Right atrium auricular region (tissue), 2 donors: Measurements from ENCODE around the gene TOPAZ1. TPM values are rescaled to one million over a fixed set of nuclear protein-coding genes. Genes with fewer than 3 reads are reported as not detected.

Experiments
- DNase-seq: peaks from one replicate; pipeline ENCODE4 v3.0.0-alpha.2; 2019; ENCODE audit warnings: low spot score
- H3K27ac ChIP-seq, 2 donors: fragments of 200-600 bp; sonication (generic); 1 replicate in 1 of 2; 2 replicates in 1 of 2; pipeline ENCODE4 v1.5.1; 2016 to 2019
- H3K27me3 ChIP-seq, 2 donors: fragments of 200-600 bp; sonication (generic); one replicate each; pipeline versions ENCODE4 v1.5.1 to v1.6.0; 2017 to 2019
- H3K36me3 ChIP-seq: fragments of 200-600 bp; sonication (generic); one replicate; pipeline ENCODE4 v1.5.1; 2016
- H3K4me1 ChIP-seq, 2 donors: fragments of 200-600 bp; sonication (generic); one replicate each; pipeline versions ENCODE4 v1.5.1 to v1.6.0; 2017 to 2019
- H3K4me3 ChIP-seq, 2 donors: fragments of 200-600 bp; sonication (generic); 1 replicate in 1 of 2; 2 replicates in 1 of 2; pipeline ENCODE4 v1.5.1; 2017 to 2019; ENCODE audit warnings: mild to moderate bottlenecking in 1 of 2, moderate library complexity in 1 of 2
- H3K9me3 ChIP-seq, 2 donors: fragments of 200-600 bp; sonication (generic); one replicate each; pipeline ENCODE4 v1.5.1; 2019
- total RNA-seq, 2 donors: library from RNA; depleted of rRNA; stranded (reverse); fragments of >200 nt; gene quantifications; one replicate each; pipeline ENCODE4 v1.1.0, GENCODE V29; 2016
- TF ChIP-seq, protein P1 (sequence below), 2 donors: fragments of 200-600 bp; sonication (generic); IDR thresholded peaks; one replicate each; pipeline ENCODE4 v1.5.1; 2019; ENCODE audit warnings: antibody characterized with exemption in 2 of 2

TOPAZ1 gene
- total RNA-seq, 2 donors from 2014 or later, result not detected

DNA sequence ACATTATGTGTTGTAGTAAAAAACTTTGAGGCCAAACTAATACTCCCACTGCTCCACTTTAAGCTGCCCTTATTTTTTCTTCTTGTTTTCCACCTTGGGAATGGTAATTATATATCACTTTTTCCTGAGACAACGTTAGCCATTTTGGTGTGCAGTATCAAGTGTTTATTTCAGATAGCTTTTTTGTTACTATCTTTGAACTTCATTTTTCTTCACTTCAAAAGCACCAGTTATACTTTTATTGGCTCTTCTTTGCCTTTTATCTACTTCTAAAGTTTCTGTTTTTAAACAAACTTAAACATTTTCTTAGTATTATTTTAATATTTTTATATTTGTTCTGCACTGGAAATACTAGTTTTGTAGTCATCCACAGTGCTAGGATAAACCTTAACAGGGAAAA is 6.5 kb downstream of the TOPAZ1 start:
- H3K27me3 ChIP-seq, result no peaks in the 10 kb centered on the region
- H3K36me3 ChIP-seq, result no peaks in the 10 kb centered on the region
- no peaks in the 10 kb centered on the region for H3K4me1 ChIP-seq
- H3K27ac ChIP-seq, result no peak overlapping the region
- DNase-seq, result no peak
- no peak overlapping the region for H3K4me3 ChIP-seq
- TF ChIP-seq, protein P1, sequence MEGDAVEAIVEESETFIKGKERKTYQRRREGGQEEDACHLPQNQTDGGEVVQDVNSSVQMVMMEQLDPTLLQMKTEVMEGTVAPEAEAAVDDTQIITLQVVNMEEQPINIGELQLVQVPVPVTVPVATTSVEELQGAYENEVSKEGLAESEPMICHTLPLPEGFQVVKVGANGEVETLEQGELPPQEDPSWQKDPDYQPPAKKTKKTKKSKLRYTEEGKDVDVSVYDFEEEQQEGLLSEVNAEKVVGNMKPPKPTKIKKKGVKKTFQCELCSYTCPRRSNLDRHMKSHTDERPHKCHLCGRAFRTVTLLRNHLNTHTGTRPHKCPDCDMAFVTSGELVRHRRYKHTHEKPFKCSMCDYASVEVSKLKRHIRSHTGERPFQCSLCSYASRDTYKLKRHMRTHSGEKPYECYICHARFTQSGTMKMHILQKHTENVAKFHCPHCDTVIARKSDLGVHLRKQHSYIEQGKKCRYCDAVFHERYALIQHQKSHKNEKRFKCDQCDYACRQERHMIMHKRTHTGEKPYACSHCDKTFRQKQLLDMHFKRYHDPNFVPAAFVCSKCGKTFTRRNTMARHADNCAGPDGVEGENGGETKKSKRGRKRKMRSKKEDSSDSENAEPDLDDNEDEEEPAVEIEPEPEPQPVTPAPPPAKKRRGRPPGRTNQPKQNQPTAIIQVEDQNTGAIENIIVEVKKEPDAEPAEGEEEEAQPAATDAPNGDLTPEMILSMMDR (IDR thresholded peaks at IDR 0.05), result no peak
- peaks cover 0 to 21% of the 10 kb centered on the region in 2 donors for H3K9me3 ChIP-seq

GRCh38 chr3:44252332-44252959 is 10.8 kb downstream of the TOPAZ1 start:
- TF ChIP-seq, protein P1 (IDR thresholded peaks at IDR 0.05), result no peak
- H3K27ac ChIP-seq, result no peak overlapping the region
- no peaks in the 10 kb centered on the region for H3K4me1 ChIP-seq
- H3K27me3 ChIP-seq, result no peaks in the 10 kb centered on the region
- peaks cover 0 to 20% of the 10 kb centered on the region in 2 donors for H3K9me3 ChIP-seq
- H3K4me3 ChIP-seq, result no peak overlapping the region
- no peaks in the 10 kb centered on the region for H3K36me3 ChIP-seq
- DNase-seq, result no peak

- Histone ChIP-seq H3K4me3 (no peak overlapping the region), H3K27me3 (no peaks in the 10 kb centered on the region), H3K4me1 (no peaks in the 10 kb centered on the region), H3K9me3 (no peaks in the 10 kb centered on the region), H3K36me3 (no peaks in the 10 kb centered on the region), H3K27ac (no peak overlapping the region)
- TF ChIP-seq, protein P1 (IDR thresholded peaks at IDR 0.05), result no peak
- DNase-seq, result no peak
Measured at GRCh38 chr3:44259404-44259803, 17.7 kb downstream of the TOPAZ1 start.

- Histone ChIP-seq H3K36me3 (no peaks in the 10 kb centered on the region), H3K27ac (no peak overlapping the region), H3K4me3 (no peak overlapping the region), H3K4me1 (no peaks in the 10 kb centered on the region), H3K27me3 (no peaks in the 10 kb centered on the region), H3K9me3 (no peaks in the 10 kb centered on the region)
- TF ChIP-seq, protein P1 (IDR thresholded peaks at IDR 0.05), result no peak
- DNase-seq, result no peak
Measured at GRCh38 chr3:44264146-44264545, 22.5 kb downstream of the TOPAZ1 start.

GRCh38 chr3:44265815-44266214 is 24.1 kb downstream of the TOPAZ1 start:
- no peak overlapping the region for H3K4me3 ChIP-seq
- no peaks in the 10 kb centered on the region for H3K36me3 ChIP-seq
- H3K4me1 ChIP-seq, result no peaks in the 10 kb centered on the region
- TF ChIP-seq, protein P1 (IDR thresholded peaks at IDR 0.05), result no peak
- H3K9me3 ChIP-seq, result no peaks in the 10 kb centered on the region
- DNase-seq, result no peak
- H3K27me3 ChIP-seq, result no peaks in the 10 kb centered on the region
- H3K27ac ChIP-seq, result no peak overlapping the region

- no peak overlapping the region for H3K27ac ChIP-seq
- no peaks in the 10 kb centered on the region for H3K36me3 ChIP-seq
- no peaks in the 10 kb centered on the region for H3K9me3 ChIP-seq
- no peaks in the 10 kb centered on the region for H3K27me3 ChIP-seq
- TF ChIP-seq, protein P1 (IDR thresholded peaks at IDR 0.05), result no peak
- H3K4me3 ChIP-seq, result no peak overlapping the region
- no peak for DNase-seq
- no peaks in the 10 kb centered on the region for H3K4me1 ChIP-seq
Measured at GRCh38 chr3:44272191-44272590, 30.5 kb downstream of the TOPAZ1 start.
